HEK293 (cell line): ENCODE measurements around the gene PBXIP1.

Source experiments
- CTCF ChIA-PET: fragments of 350-600 bp; formaldehyde crosslinking; extraction: SDS; loops from one replicate; lab custom pipeline; 2021; ENCODE audit warnings: antibody characterized with exemption; lab: Yijun Ruan, JAX
- POLR2A ChIA-PET: fragments of 300-600 bp; formaldehyde crosslinking; extraction: SDS; loops from one replicate; lab custom pipeline; 2020; ENCODE audit warnings: antibody characterized with exemption, inconsistent platforms; lab: Yijun Ruan, JAX
- H3K27ac ChIP-seq: fragments of 200-500 bp; sonication (Bioruptor generic); 2 replicates; pipeline ENCODE4 v1.5.1; 2014; ENCODE audit warnings: low read depth, low read length, control low read depth, inconsistent platforms; ENCODE audit errors: extremely low read depth
- H3K36me3 ChIP-seq, 2 experiments: fragments of 200-500 bp in 1 of 2; sonication (Bioruptor generic) in 1 of 2; 1 replicate in 1 of 2; 2 replicates in 1 of 2; pipeline ENCODE4 v1.5.1; 2014 to 2017; ENCODE audit warnings: inconsistent platforms in 2 of 2, low read length in 2 of 2; ENCODE audit not compliant: control insufficient read depth in 2 of 2, insufficient read depth in 1 of 2
- H3K4me1 ChIP-seq: fragments of 200-500 bp; sonication (Bioruptor generic); 2 replicates; pipeline ENCODE4 v1.5.1; 2014; ENCODE audit warnings: mild to moderate bottlenecking, low read length, inconsistent platforms; ENCODE audit not compliant: control insufficient read depth, insufficient read depth
- H3K4me3 ChIP-seq: 2 replicates; pipeline ENCODE4 v1.5.1; 2011; ENCODE audit warnings: low read depth, mild to moderate bottlenecking, control low read depth, low read length, moderate library complexity
- H3K9me3 ChIP-seq: fragments of 200-500 bp; sonication (Bioruptor generic); 2 replicates; pipeline ENCODE4 v1.5.1; 2014; ENCODE audit warnings: low read depth, low read length, inconsistent platforms; ENCODE audit not compliant: control insufficient read depth, insufficient read depth
- BCL11B ChIP-seq: fragments of 450-650 bp; formaldehyde crosslinking; IDR thresholded peaks from 2 replicates; pipeline ENCODE4 v1.5.1; 2016; ENCODE audit warnings: low read depth, missing biosample characterization, missing genetic modification characterization
- EGR2 ChIP-seq: fragments of 450-650 bp; formaldehyde crosslinking; IDR thresholded peaks from 2 replicates; pipeline ENCODE4 v1.5.1; 2016; ENCODE audit warnings: low read depth, missing biosample characterization, missing genetic modification characterization
- FEZF1 ChIP-seq: fragments of 450-650 bp; formaldehyde crosslinking; IDR thresholded peaks from 2 replicates; pipeline ENCODE4 v1.5.1; 2016; ENCODE audit warnings: missing biosample characterization, missing genetic modification characterization
- HOXA7 ChIP-seq: sonication (generic); formaldehyde crosslinking; IDR thresholded peaks from 2 replicates; pipeline ENCODE4 v1.8.1; 2022; ENCODE audit warnings: missing genetic modification reagents, borderline replicate concordance
- KLF1 ChIP-seq: fragments of 450-650 bp; formaldehyde crosslinking; IDR thresholded peaks from 2 replicates; pipeline ENCODE4 v1.5.1; 2016; ENCODE audit warnings: missing biosample characterization, missing genetic modification characterization
- KLF16 ChIP-seq: fragments of 450-650 bp; formaldehyde crosslinking; IDR thresholded peaks from 2 replicates; pipeline ENCODE4 v1.5.1; 2017; ENCODE audit warnings: missing biosample characterization, missing genetic modification characterization
- KLF8 ChIP-seq: fragments of 450-650 bp; formaldehyde crosslinking; IDR thresholded peaks from 2 replicates; pipeline ENCODE4 v1.5.1; 2016; ENCODE audit warnings: missing biosample characterization, missing genetic modification characterization
- OVOL3 ChIP-seq: fragments of 450-650 bp; formaldehyde crosslinking; IDR thresholded peaks from 2 replicates; pipeline ENCODE4 v1.5.1; 2016; ENCODE audit warnings: missing biosample characterization, missing genetic modification characterization
- PRDM4 ChIP-seq: fragments of 450-650 bp; formaldehyde crosslinking; IDR thresholded peaks from 2 replicates; pipeline ENCODE4 v1.5.1; 2017; ENCODE audit warnings: missing biosample characterization, missing genetic modification characterization
- SETDB1 ChIP-seq: IDR thresholded peaks from one replicate; pipeline ENCODE4 v1.6.1; 2017; ENCODE audit warnings: mild to moderate bottlenecking, low read length, moderate library complexity, mixed read lengths; ENCODE audit not compliant: insufficient read length
- SP7 ChIP-seq: fragments of 450-650 bp; formaldehyde crosslinking; IDR thresholded peaks from 2 replicates; pipeline ENCODE4 v1.5.1; 2016; ENCODE audit warnings: missing biosample characterization, missing genetic modification characterization
- YY1 ChIP-seq: fragments of 450-650 bp; formaldehyde crosslinking; IDR thresholded peaks from 2 replicates; pipeline ENCODE4 v1.5.1; 2018; ENCODE audit warnings: missing biosample characterization, missing genetic modification characterization
- ZBTB21 ChIP-seq: fragments of 450-650 bp; formaldehyde crosslinking; IDR thresholded peaks from 2 replicates; pipeline ENCODE4 v1.5.1; 2017; ENCODE audit warnings: missing biosample characterization, missing genetic modification characterization
- ZBTB8A ChIP-seq: fragments of 450-650 bp; formaldehyde crosslinking; IDR thresholded peaks from 2 replicates; pipeline ENCODE4 v1.5.1; 2016; ENCODE audit warnings: missing biosample characterization, missing genetic modification characterization
- ZFHX2 ChIP-seq: fragments of 450-650 bp; formaldehyde crosslinking; conservative IDR thresholded peaks from 2 replicates; pipeline ENCODE4 v1.5.1; 2016; ENCODE audit warnings: missing biosample characterization, missing genetic modification characterization
- ZNF112 ChIP-seq: fragments of 450-650 bp; formaldehyde crosslinking; IDR thresholded peaks from 2 replicates; pipeline ENCODE4 v1.5.0; 2017; ENCODE audit warnings: missing biosample characterization, missing genetic modification characterization
- ZNF133 ChIP-seq: fragments of 450-650 bp; formaldehyde crosslinking; IDR thresholded peaks from 2 replicates; pipeline ENCODE4 v1.5.1; 2016; ENCODE audit warnings: missing biosample characterization, missing genetic modification characterization
- ZNF16 ChIP-seq: fragments of 450-650 bp; formaldehyde crosslinking; IDR thresholded peaks from 2 replicates; pipeline ENCODE4 v1.5.1; 2016; ENCODE audit warnings: low read depth, missing biosample characterization, missing genetic modification characterization
- ZNF184 ChIP-seq: fragments of 450-650 bp; IDR thresholded peaks from 2 replicates; pipeline ENCODE4 v1.5.1; 2018; ENCODE audit warnings: missing biosample characterization, mild to moderate bottlenecking, missing genetic modification characterization
- ZNF211 ChIP-seq: fragments of 450-650 bp; formaldehyde crosslinking; IDR thresholded peaks from 2 replicates; pipeline ENCODE4 v1.5.1; 2016; ENCODE audit warnings: low read depth, missing biosample characterization, missing genetic modification characterization
- ZNF223 ChIP-seq: fragments of 450-650 bp; formaldehyde crosslinking; IDR thresholded peaks from 2 replicates; pipeline ENCODE4 v1.5.1; 2016; ENCODE audit warnings: missing biosample characterization, missing genetic modification characterization
- ZNF335 ChIP-seq: fragments of 450-650 bp; formaldehyde crosslinking; conservative IDR thresholded peaks from 2 replicates; pipeline ENCODE4 v1.5.1; 2016; ENCODE audit warnings: missing biosample characterization, missing genetic modification characterization
- ZNF561 ChIP-seq: fragments of 450-650 bp; IDR thresholded peaks from 2 replicates; pipeline ENCODE4 v1.5.1; 2018; ENCODE audit warnings: missing biosample characterization, missing genetic modification characterization, borderline replicate concordance
- ZNF571 ChIP-seq: fragments of 450-650 bp; formaldehyde crosslinking; IDR thresholded peaks from 2 replicates; pipeline ENCODE4 v1.5.0; 2017; ENCODE audit warnings: missing biosample characterization, missing genetic modification characterization
- ZNF664 ChIP-seq: fragments of 450-650 bp; formaldehyde crosslinking; IDR thresholded peaks from 2 replicates; pipeline ENCODE4 v1.5.1; 2016; ENCODE audit warnings: missing biosample characterization, missing genetic modification characterization
- ZNF677 ChIP-seq: fragments of 450-650 bp; IDR thresholded peaks from 2 replicates; pipeline ENCODE4 v1.5.0; 2018; ENCODE audit warnings: missing biosample characterization, mild to moderate bottlenecking, missing genetic modification characterization, moderate library complexity
- ZNF776 ChIP-seq: fragments of 450-650 bp; formaldehyde crosslinking; IDR thresholded peaks from 2 replicates; pipeline ENCODE4 v1.5.0; 2017; ENCODE audit warnings: missing biosample characterization, missing genetic modification characterization, borderline replicate concordance
- ZNF792 ChIP-seq: fragments of 450-650 bp; formaldehyde crosslinking; IDR thresholded peaks from 2 replicates; pipeline ENCODE4 v1.5.1; 2016; ENCODE audit warnings: missing biosample characterization, missing genetic modification characterization
- ZSCAN16 ChIP-seq: fragments of 450-650 bp; formaldehyde crosslinking; IDR thresholded peaks from 2 replicates; pipeline ENCODE4 v1.5.1; 2016; ENCODE audit warnings: missing biosample characterization, missing genetic modification characterization
- ZSCAN23 ChIP-seq: fragments of 450-650 bp; formaldehyde crosslinking; IDR thresholded peaks from 2 replicates; pipeline ENCODE4 v1.5.1; 2016; ENCODE audit warnings: missing biosample characterization, missing genetic modification characterization
- TF ChIP-seq, protein P1 (sequence below): fragments of 450-650 bp; formaldehyde crosslinking; IDR thresholded peaks from 2 replicates; pipeline ENCODE4 v1.5.1; 2017; ENCODE audit warnings: missing biosample characterization, missing genetic modification characterization

Gene PBXIP1

DNA sequence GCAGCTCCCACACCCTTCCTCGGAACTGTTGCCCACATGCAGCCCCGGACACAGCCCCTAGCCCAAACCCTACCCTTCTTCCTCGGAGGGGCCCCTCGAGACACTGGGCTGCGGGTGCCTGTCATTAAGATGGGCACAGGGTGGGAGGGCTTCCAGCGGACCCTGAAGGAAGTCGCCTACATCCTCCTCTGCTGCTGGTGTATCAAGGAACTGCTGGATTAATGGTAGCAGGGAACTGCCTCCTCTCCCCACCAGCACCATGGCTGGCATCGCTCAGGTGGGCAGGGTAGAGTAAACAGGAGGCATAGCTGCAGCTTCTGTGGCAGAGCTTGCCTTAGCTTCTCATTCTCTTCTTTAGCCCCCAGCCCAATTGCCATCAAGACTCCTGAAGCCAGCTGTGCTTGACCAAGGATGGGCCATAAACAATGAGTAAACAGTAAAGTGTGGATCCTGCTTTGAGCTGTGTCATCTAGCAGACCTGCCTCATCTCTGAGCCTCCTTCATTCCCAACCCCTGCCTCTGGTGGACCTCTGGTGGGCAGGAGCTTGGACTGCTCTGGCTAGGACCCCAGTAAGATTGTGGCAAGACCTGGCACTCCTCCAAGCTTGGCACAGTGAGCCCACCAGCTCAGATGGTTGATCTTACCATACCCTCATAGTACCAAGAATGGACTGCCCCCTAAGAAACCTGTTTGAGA, 37.8 kb upstream of the PBXIP1 start, which contains the start of gene LENEP:
Gene LENEP, plus strand, starts transcription at position 15 of the 697 bp plus-strand sequence. Its CDS starts 22 bp downstream, at position 37.
- H3K27ac ChIP-seq, result no peak within 1 kb of the TSS
- H3K4me1 ChIP-seq, result no peaks in the 10 kb centered on the region
- ChIA-PET CTCF (interaction anchor here (0.6 to 8.9 kb wide), 12 partner anchors 10 to 92 kb away, joined by 3 to 55 read pairs (median 4); partner anchors contain the start of genes FLAD1 and PYGO2), POLR2A (interaction anchor here (0.8 to 3.3 kb wide), 13 partner anchors 10 to 338 kb away, joined by 3 to 28 read pairs (median 4); partner anchors contain the start of genes CKS1B, FLAD1, PBXIP1 and PYGO2)
- H3K36me3 ChIP-seq, result peaks cover 0 to 28% of the 10 kb centered on the region in 2 experiments; a peak in 2 of 3 replicates
- TF ChIP-seq ZFHX2 (tag by site-specific recombination) (peak; percentile 43), ZNF664 (tag by site-specific recombination) (no peak), EGR2 (tag by site-specific recombination) (0 out of 2 replicates have a peak, but pooled peaks have one; percentile 25)
- H3K4me3 ChIP-seq, result no peak within 1 kb of the TSS
- no peaks in the 10 kb centered on the region for H3K9me3 ChIP-seq

DNA sequence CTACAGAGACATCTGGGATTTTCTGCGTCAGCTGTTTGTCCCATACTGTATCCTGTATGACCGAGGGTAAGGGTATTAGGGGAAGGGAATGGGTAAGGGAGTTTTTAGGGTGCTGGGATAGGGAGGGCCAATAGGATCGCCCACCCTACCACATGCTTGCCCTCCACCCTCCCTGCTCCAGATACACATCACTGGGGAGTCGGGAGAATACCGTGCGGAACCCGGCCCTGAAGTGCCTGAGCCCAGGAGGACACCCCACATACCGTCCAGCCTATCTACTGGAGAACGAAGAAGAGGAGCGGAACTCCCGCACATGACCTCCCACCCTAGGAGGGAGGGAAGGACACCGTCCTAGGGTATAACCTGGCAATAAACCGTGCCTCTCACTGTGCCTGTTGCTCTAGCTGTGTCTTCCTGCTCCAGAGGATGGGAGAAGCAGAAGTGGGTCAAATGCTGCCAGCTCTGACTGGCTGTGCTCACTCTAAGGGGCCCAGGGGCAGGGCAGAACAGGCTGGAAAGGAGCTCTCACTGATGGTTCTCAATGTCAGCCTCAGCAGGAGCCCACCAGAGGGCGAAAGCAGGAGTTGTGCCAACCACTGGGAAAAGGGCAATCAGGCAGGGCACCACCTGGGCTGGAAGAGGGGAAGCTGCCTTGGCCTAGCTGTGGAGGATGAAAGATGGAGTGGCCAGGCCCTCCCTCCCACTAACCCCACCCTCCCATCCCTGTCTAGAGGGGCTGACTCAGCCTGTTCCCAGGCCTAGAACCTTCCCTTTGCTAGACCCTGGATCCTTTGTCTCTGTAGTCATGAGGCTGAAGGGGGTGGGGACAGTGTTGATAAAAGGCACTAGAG, 37.0 kb upstream of the PBXIP1 start:
- no peak overlapping the region for H3K27ac ChIP-seq
- H3K4me1 ChIP-seq, result no peaks in the 10 kb centered on the region
- no peak overlapping the region for H3K4me3 ChIP-seq
- POLR2A ChIA-PET, result interaction anchor here (1.0 to 3.3 kb wide), 8 partner anchors 9 to 337 kb away, joined by 3 to 28 read pairs (median 4); partner anchors contain the start of genes CKS1B, FLAD1 and PBXIP1
- H3K36me3 ChIP-seq, result peaks cover 0 to 36% of the 10 kb centered on the region in 2 experiments; a peak in 2 of 3 replicates
- no peaks in the 10 kb centered on the region for H3K9me3 ChIP-seq
- CTCF ChIA-PET, result interaction anchor here (0.8 to 8.9 kb wide), 10 partner anchors 9 to 67 kb away, joined by 3 to 55 read pairs (median 4); partner anchors contain the start of genes FLAD1 and PYGO2
- no peak for TF ChIP-seq ZNF776
- no peak for TF ChIP-seq KLF16 (tag by site-specific recombination)
- TF ChIP-seq YY1 (tag by site-specific recombination), result no peak
- no peak for TF ChIP-seq KLF8 (tag by site-specific recombination)
- TF ChIP-seq ZBTB21 (tag by site-specific recombination), result no peak
- no peak for TF ChIP-seq ZNF133
- TF ChIP-seq ZNF792, result no peak
- no peak for TF ChIP-seq ZNF571 (tag by site-specific recombination)
- no peak for TF ChIP-seq ZNF677 (tag by site-specific recombination)
- no peak for TF ChIP-seq ZNF184 (tag by site-specific recombination)
- no peak for TF ChIP-seq ZNF16
- no peak for TF ChIP-seq SETDB1
- TF ChIP-seq ZNF335, result no peak
- no peak for TF ChIP-seq ZNF223 (tag by site-specific recombination)
- peak; percentile 50 for TF ChIP-seq ZBTB8A (tag by site-specific recombination)
- no peak for TF ChIP-seq OVOL3 (tag by site-specific recombination)
- TF ChIP-seq KLF1, result peak; percentile 46; the same call in 1 of the 2 replicates
- TF ChIP-seq SP7 (tag by site-specific recombination), result peak; percentile 57
- TF ChIP-seq HOXA7 (CRISPR knock-in tag), result no peak
- TF ChIP-seq BCL11B (tag by site-specific recombination), result no peak
- TF ChIP-seq FEZF1 (tag by site-specific recombination), result 0 out of 2 replicates have a peak, but pooled peaks have one; percentile 32
- TF ChIP-seq, protein P1, sequence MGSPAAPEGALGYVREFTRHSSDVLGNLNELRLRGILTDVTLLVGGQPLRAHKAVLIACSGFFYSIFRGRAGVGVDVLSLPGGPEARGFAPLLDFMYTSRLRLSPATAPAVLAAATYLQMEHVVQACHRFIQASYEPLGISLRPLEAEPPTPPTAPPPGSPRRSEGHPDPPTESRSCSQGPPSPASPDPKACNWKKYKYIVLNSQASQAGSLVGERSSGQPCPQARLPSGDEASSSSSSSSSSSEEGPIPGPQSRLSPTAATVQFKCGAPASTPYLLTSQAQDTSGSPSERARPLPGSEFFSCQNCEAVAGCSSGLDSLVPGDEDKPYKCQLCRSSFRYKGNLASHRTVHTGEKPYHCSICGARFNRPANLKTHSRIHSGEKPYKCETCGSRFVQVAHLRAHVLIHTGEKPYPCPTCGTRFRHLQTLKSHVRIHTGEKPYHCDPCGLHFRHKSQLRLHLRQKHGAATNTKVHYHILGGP (tag by site-specific recombination), result no peak
- TF ChIP-seq ZSCAN16 (tag by site-specific recombination), result no peak
- TF ChIP-seq PRDM4 (tag by site-specific recombination), result no peak
- no peak for TF ChIP-seq ZSCAN23 (tag by site-specific recombination)
- TF ChIP-seq ZNF112 (tag by site-specific recombination), result no peak
- TF ChIP-seq ZNF561 (tag by site-specific recombination), result no peak
- no peak for TF ChIP-seq ZNF211 (tag by site-specific recombination)
